ENCODE results near the gene ABCC8. TPM values are rescaled to one million over a fixed set of nuclear protein-coding genes. Genes with fewer than 3 reads are reported as not detected.

Gene ABCC8
- total and polyA plus RNA-seq, 2 of the 8 experiments (the other 6 are each of a cell fraction or from before 2014, with no cell fraction given), result 3.7 to 4.9 TPM

DNA sequence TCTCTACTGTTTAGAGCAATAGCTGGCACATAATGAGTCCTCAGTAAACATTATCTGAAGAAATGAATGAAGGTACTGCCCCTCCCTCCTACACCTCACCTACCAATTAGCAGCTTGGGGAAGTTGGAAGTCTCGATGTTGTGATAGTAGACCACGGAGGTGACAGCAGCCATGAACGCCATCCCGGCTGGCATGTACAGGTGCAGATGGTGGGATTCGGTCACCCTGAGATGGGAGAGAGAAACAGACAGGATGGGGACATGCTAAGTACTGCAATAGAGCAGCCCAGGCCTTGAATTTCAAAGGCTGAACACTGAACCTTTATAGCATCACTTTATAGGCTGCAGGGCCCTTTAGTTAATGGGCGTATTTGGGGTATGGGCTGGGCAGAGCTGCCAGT, 6.6 kb downstream of the ABCC8 start (continued):
- TF ChIP-seq, protein P1, sequence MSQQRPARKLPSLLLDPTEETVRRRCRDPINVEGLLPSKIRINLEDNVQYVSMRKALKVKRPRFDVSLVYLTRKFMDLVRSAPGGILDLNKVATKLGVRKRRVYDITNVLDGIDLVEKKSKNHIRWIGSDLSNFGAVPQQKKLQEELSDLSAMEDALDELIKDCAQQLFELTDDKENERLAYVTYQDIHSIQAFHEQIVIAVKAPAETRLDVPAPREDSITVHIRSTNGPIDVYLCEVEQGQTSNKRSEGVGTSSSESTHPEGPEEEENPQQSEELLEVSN (IDR thresholded peaks at IDR 0.05), result no peak
- TF ChIP-seq KDM5A (IDR thresholded peaks at IDR 0.05; ENCODE audit: low read length), result no peak
- TF ChIP-seq, protein P2, sequence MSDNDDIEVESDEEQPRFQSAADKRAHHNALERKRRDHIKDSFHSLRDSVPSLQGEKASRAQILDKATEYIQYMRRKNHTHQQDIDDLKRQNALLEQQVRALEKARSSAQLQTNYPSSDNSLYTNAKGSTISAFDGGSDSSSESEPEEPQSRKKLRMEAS (IDR thresholded peaks at IDR 0.05), result no peak
- no peak for TF ChIP-seq TCF12 (IDR thresholded peaks at IDR 0.05; ENCODE audit: low read depth, low read length)
- no peak for TF ChIP-seq CBX8 (IDR thresholded peaks at IDR 0.05; ENCODE audit: borderline replicate concordance, low read depth, low read length)
